Measurements from ENCODE around the gene KAZN.

GRCh38 chr1:14848625-14849024, 250.1 kb downstream of the KAZN start:
- TF ChIP-seq CTCF (IDR thresholded peaks at IDR 0.05), result no peak
- TF ChIP-seq POLR2A (IDR thresholded peaks at IDR 0.05), result no peak
- TF ChIP-seq POLR2AphosphoS5 (IDR thresholded peaks at IDR 0.05), result no peak
